Nephron progenitor cell (in vitro differentiated cells): Measurements from ENCODE around the gene TK2.

Source experiments
- DNase-seq: peaks from one replicate; pipeline ENCODE4 v3.0.0; 2021
- H3K27ac Mint-ChIP-seq: 2 replicates; pipeline ENCODE4 v1.8.0; 2021; ENCODE audit warnings: mild to moderate bottlenecking, moderate library complexity, mixed read lengths
- H3K27me3 Mint-ChIP-seq: 2 replicates; pipeline ENCODE4 v1.8.0; 2021; ENCODE audit warnings: mild to moderate bottlenecking, low read depth, mixed read lengths; ENCODE audit not compliant: poor library complexity
- H3K36me3 Mint-ChIP-seq: 2 replicates; pipeline ENCODE4 v1.8.0; 2021; ENCODE audit warnings: low read depth, mixed read lengths
- H3K4me1 Mint-ChIP-seq: 2 replicates; pipeline ENCODE4 v1.8.0; 2021; ENCODE audit warnings: mixed read lengths
- H3K4me3 Mint-ChIP-seq: 2 replicates; pipeline ENCODE4 v1.8.0; 2021; ENCODE audit warnings: mild to moderate bottlenecking, moderate library complexity, mixed read lengths
- H3K9me3 Mint-ChIP-seq: 2 replicates; pipeline ENCODE4 v1.8.0; 2021; ENCODE audit warnings: mild to moderate bottlenecking, moderate library complexity, mixed read lengths
- TF ChIP-seq, protein P1 (sequence below): fragments of 200-600 bp; sonication (generic); IDR thresholded peaks from 2 replicates; pipeline ENCODE4 v1.5.0; 2021; ENCODE audit warnings: antibody characterized with exemption

TK2 gene

DNA sequence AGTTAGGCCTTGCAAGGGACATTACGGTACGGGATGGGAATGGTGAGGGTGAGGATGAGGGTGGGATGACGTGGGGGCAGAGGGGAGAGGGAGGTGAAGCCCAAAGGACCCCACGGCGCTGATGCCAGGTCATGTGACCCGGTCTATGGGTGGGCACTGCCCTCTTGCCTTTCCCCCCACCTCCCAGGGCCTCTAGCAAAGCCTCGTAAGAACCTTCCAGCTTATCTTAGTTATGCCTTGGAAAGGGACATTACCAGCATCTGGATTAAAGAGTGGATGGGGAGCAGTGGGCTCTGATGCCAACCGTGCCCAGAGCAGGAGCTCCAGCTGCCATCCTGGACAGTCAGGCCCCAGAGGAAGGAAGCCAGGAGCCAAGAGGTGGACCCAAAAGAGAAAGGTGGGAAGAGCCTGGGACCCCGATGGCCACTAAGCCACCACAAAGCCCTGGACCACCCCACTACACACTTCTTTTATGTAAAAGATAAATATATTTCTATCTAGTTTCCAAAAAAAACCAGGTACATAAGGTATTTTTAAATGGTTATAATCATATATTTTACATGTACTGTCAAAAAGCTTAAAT is 40.9 kb downstream of the TK2 start:
- no peak overlapping the region for H3K4me3 Mint-ChIP-seq
- H3K36me3 Mint-ChIP-seq = peaks cover 23% of the 10 kb centered on the region
- no peak overlapping the region for H3K27ac Mint-ChIP-seq
- H3K4me1 Mint-ChIP-seq = peaks cover 11% of the 10 kb centered on the region
- no peak for DNase-seq
- peaks cover 3% of the 10 kb centered on the region for H3K27me3 Mint-ChIP-seq
- TF ChIP-seq, protein P1, sequence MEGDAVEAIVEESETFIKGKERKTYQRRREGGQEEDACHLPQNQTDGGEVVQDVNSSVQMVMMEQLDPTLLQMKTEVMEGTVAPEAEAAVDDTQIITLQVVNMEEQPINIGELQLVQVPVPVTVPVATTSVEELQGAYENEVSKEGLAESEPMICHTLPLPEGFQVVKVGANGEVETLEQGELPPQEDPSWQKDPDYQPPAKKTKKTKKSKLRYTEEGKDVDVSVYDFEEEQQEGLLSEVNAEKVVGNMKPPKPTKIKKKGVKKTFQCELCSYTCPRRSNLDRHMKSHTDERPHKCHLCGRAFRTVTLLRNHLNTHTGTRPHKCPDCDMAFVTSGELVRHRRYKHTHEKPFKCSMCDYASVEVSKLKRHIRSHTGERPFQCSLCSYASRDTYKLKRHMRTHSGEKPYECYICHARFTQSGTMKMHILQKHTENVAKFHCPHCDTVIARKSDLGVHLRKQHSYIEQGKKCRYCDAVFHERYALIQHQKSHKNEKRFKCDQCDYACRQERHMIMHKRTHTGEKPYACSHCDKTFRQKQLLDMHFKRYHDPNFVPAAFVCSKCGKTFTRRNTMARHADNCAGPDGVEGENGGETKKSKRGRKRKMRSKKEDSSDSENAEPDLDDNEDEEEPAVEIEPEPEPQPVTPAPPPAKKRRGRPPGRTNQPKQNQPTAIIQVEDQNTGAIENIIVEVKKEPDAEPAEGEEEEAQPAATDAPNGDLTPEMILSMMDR = no peak
- H3K9me3 Mint-ChIP-seq = no peaks in the 10 kb centered on the region

DNA sequence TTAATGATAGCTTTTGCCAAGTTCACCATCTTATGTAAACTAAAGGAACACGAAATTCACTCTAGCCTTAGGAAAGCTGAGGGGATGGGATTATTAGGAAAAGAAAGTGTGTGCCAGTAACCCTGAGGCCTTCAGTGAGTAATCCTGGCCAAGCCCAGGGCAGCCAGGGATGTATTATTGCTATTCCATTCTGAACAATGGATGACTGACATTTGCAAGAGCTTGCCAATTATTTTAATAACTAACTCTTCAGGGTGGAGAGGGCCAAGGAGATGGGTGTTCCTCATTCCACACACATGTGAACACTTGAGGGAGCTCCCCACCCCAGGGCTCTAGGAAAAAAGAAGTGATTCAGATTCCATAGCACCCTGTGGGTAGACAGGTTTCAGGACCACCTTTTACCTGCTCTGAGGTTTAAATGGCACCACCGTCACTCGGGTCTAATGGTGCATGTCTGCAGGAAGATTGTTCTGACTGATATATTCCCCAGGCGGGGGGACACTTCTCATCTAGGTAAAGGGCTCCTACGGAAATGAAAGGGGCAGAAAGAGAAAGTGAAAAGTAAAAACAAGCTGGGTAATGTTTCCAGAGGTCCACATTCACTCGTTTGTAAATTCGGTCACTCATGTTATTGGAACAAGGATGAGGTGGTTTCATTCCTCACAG is 41.5 kb downstream of the TK2 start:
- TF ChIP-seq, protein P1 = no peak
- peaks cover 3% of the 10 kb centered on the region for H3K27me3 Mint-ChIP-seq
- H3K27ac Mint-ChIP-seq = no peak overlapping the region
- no peak overlapping the region for H3K4me3 Mint-ChIP-seq
- H3K9me3 Mint-ChIP-seq = no peaks in the 10 kb centered on the region
- no peak for DNase-seq
- peaks cover 11% of the 10 kb centered on the region for H3K4me1 Mint-ChIP-seq
- H3K36me3 Mint-ChIP-seq = peaks cover 19% of the 10 kb centered on the region

DNA sequence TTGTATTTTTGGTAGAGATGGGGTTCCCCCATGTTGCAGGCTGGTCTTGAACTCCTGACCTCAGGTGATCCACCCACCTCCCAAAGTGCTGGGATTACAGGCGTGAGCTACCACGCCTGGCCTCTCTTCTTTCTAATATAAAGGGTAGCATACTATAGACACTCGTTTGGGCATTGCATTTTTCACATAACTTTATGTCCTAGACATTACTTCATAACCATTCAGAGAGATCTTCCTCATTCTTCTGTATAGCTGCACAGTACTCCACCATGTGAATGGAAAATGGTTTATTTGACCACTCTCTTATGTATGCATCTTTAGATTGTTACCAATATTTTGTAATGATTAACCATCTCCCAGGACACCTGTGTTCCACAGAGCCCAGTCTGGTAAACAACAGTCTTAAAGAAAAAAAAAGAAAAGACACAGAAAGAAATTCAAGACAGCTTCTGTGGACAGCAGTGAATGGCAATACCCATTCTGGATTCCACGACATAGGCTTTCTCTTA is 42.1 kb downstream of the TK2 start:
- Mint-ChIP-seq H3K9me3 (no peaks in the 10 kb centered on the region), H3K4me3 (no peak overlapping the region), H3K4me1 (peaks cover 7% of the 10 kb centered on the region), H3K27ac (no peak overlapping the region), H3K36me3 (peaks cover 13% of the 10 kb centered on the region), H3K27me3 (peaks cover 3% of the 10 kb centered on the region)
- TF ChIP-seq, protein P1 = no peak
- no peak for DNase-seq

DNA sequence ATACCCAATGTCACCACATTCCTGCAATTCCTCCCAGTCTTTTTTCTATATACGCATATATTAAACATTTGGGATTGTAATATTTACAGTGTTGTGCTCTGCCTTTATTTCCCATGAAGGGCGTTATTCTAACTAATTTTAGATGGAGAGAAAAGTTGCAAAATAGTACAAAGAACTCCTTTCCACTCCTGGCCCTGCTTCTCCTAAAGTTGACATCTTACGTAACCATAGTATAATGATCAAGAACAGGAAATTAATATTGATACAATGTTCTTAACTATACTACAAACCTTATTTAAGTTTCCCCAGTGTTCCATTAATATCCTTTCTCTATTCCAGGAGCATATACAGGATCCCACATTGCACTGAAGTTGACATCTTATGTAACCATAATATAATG is 46.3 kb downstream of the TK2 start:
- Mint-ChIP-seq H3K27ac (no peak overlapping the region), H3K27me3 (peaks cover 9% of the 10 kb centered on the region), H3K9me3 (peaks cover 15% of the 10 kb centered on the region), H3K4me1 (no peaks in the 10 kb centered on the region), H3K4me3 (no peak overlapping the region), H3K36me3 (peaks cover 13% of the 10 kb centered on the region)
- no peak for DNase-seq
- TF ChIP-seq, protein P1 = no peak

DNA sequence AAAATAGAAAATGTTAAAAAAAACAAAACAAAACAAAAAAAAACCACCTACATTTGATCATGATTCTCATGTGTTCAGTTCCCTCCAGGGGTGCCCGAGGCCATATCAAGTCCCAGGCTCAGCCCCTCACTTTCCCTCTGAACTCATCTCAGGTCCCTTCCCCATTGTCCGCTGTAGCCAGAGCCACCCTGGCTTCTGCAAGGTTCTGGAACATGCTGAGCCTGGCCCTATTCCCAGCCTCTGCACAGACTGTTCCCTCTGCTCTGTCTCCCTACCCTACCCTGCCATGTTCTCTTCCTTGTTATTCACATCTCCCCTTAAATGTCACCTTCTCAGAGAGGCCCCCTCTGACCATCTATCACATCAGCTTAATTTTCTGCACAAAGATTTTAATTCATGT is 46.9 kb downstream of the TK2 start:
- TF ChIP-seq, protein P1 = no peak
- H3K27me3 Mint-ChIP-seq = peaks cover 12% of the 10 kb centered on the region
- H3K27ac Mint-ChIP-seq = no peak overlapping the region
- H3K4me1 Mint-ChIP-seq = no peaks in the 10 kb centered on the region
- no peak overlapping the region for H3K4me3 Mint-ChIP-seq
- peaks cover 15% of the 10 kb centered on the region for H3K36me3 Mint-ChIP-seq
- DNase-seq = no peak
- H3K9me3 Mint-ChIP-seq = peaks cover 18% of the 10 kb centered on the region
